ENCODE results near the gene SLC22A1. TPM values are rescaled to one million over a fixed set of nuclear protein-coding genes. Genes with fewer than 3 reads are reported as not detected.

The SLC22A1 gene
- total RNA-seq, 1 donor from 2014 or later: 2.2 TPM

DNA sequence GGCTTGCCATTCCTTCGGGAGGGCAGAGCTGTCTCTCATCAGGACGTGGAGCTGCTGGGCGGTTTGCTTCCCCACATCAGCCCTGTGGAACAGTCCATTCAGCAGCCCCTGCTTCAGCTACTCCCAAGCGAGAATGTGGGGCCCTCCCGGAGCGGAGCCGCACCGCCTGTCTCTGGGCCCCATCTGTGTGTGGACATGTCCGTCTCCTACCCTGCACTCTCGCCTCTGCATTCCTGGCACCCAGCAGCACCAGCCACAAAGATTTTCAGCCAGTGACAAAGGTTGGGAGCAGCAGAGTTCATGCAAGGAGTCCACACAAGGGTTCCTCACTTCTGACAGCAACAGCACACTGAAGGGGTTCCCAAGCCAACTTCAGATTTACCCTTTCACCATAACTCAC lies 29.0 kb upstream of the SLC22A1 start:
- no peak for DNase-seq
- Mint-ChIP-seq H3K4me1 (ENCODE audit: low read depth, unreplicated experiment) (no peaks in the 10 kb centered on the region), H3K9me3 (ENCODE audit: unreplicated experiment) (peaks cover 2% of the 10 kb centered on the region), H3K27ac (ENCODE audit: unreplicated experiment) (no peak overlapping the region), H3K36me3 (ENCODE audit: unreplicated experiment) (no peaks in the 10 kb centered on the region), H3K27me3 (ENCODE audit: unreplicated experiment) (peaks cover 2% of the 10 kb centered on the region), H3K4me3 (ENCODE audit: unreplicated experiment) (no peak overlapping the region)
- no peak for TF ChIP-seq CTCF (IDR thresholded peaks at IDR 0.05; ENCODE audit: partially characterized antibody, unreplicated experiment)

DNA sequence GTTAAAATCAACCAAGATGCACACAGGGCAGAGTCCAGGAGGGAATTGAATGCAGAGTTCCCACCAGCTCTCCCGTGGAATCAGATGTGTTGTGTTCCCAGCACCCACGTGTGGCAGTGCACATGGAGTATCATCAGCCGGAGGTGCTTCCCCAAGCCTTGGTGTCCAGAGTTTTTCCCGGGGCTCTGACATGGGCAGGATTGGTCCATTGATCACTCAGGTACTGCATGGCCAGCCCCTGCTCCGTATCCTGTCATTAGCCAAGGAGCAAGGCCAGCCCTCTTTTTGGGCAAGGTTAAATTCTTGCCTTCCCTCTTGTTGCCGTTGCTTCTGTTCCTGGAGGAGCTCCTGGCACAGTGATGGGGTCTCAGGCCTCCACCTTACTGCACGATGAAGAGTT lies 28.6 kb upstream of the SLC22A1 start:
- H3K9me3 Mint-ChIP-seq (ENCODE audit: unreplicated experiment): peaks cover 2% of the 10 kb centered on the region
- TF ChIP-seq CTCF (IDR thresholded peaks at IDR 0.05; ENCODE audit: partially characterized antibody, unreplicated experiment): no peak
- no peak overlapping the region for H3K4me3 Mint-ChIP-seq (ENCODE audit: unreplicated experiment)
- DNase-seq: no peak
- peaks cover 2% of the 10 kb centered on the region for H3K27me3 Mint-ChIP-seq (ENCODE audit: unreplicated experiment)
- no peaks in the 10 kb centered on the region for H3K4me1 Mint-ChIP-seq (ENCODE audit: low read depth, unreplicated experiment)
- H3K27ac Mint-ChIP-seq (ENCODE audit: unreplicated experiment): no peak overlapping the region
- no peaks in the 10 kb centered on the region for H3K36me3 Mint-ChIP-seq (ENCODE audit: unreplicated experiment)

- Mint-ChIP-seq H3K9me3 (ENCODE audit: unreplicated experiment) (peaks cover 2% of the 10 kb centered on the region), H3K36me3 (ENCODE audit: unreplicated experiment) (no peaks in the 10 kb centered on the region), H3K4me1 (ENCODE audit: low read depth, unreplicated experiment) (no peaks in the 10 kb centered on the region), H3K27me3 (ENCODE audit: unreplicated experiment) (peaks cover 2% of the 10 kb centered on the region), H3K4me3 (ENCODE audit: unreplicated experiment) (no peak overlapping the region), H3K27ac (ENCODE audit: unreplicated experiment) (no peak overlapping the region)
- no peak for DNase-seq
- no peak for TF ChIP-seq CTCF (IDR thresholded peaks at IDR 0.05; ENCODE audit: partially characterized antibody, unreplicated experiment)
Measured at GRCh38 chr6:160093946-160094345, 27.7 kb upstream of the SLC22A1 start.

- TF ChIP-seq CTCF (IDR thresholded peaks at IDR 0.05; ENCODE audit: partially characterized antibody, unreplicated experiment): no peak
- no peaks in the 10 kb centered on the region for H3K4me1 Mint-ChIP-seq (ENCODE audit: low read depth, unreplicated experiment)
- peaks cover 2% of the 10 kb centered on the region for H3K9me3 Mint-ChIP-seq (ENCODE audit: unreplicated experiment)
- H3K27me3 Mint-ChIP-seq (ENCODE audit: unreplicated experiment): peaks cover 2% of the 10 kb centered on the region
- no peaks in the 10 kb centered on the region for H3K36me3 Mint-ChIP-seq (ENCODE audit: unreplicated experiment)
- no peak overlapping the region for H3K27ac Mint-ChIP-seq (ENCODE audit: unreplicated experiment)
- no peak overlapping the region for H3K4me3 Mint-ChIP-seq (ENCODE audit: unreplicated experiment)
- DNase-seq: no peak
Measured at GRCh38 chr6:160095146-160095845, 26.3 kb upstream of the SLC22A1 start.

- DNase-seq: no peak
- no peak overlapping the region for H3K4me3 Mint-ChIP-seq (ENCODE audit: unreplicated experiment)
- no peak for TF ChIP-seq CTCF (IDR thresholded peaks at IDR 0.05; ENCODE audit: partially characterized antibody, unreplicated experiment)
- H3K9me3 Mint-ChIP-seq (ENCODE audit: unreplicated experiment): peaks cover 7% of the 10 kb centered on the region
- peaks cover 2% of the 10 kb centered on the region for H3K27me3 Mint-ChIP-seq (ENCODE audit: unreplicated experiment)
- no peak overlapping the region for H3K27ac Mint-ChIP-seq (ENCODE audit: unreplicated experiment)
- no peaks in the 10 kb centered on the region for H3K4me1 Mint-ChIP-seq (ENCODE audit: low read depth, unreplicated experiment)
- H3K36me3 Mint-ChIP-seq (ENCODE audit: unreplicated experiment): no peaks in the 10 kb centered on the region
Measured at GRCh38 chr6:160101277-160102205, 20.1 kb upstream of the SLC22A1 start.
